ENCODE measurements around the gene NCOA7.
"Not testable (repeated sequence)": the region's sequence is repeated elsewhere in the genome, so short reads cannot be mapped to it uniquely, and the experiment has no call there.

NCOA7 gene

DNA sequence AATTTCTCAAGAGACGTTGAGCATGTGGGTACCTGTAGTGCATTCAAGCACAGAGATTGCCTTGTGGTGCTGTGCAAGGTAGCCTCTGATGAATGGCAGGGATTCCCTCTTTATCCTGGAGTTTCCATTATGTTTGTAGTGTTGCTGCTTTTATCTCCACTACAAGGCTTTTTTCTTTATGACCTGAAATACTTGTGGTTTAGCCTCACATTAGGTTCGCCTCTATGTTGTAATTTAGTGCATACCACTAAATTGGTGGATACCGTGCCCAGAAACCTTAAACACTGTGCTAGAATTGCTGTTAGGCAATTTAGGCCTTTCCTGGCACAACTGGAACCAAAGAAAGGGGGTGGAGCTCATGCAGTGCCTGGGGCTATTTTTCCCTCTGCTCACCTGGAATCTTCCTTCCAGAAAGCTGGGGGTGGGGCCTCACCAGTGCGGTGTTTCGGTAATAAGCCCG, 76.8 kb downstream of the NCOA7 start:
- DNase-seq (ENCODE audit: low read depth in 3 of 3) = no peak

DNA sequence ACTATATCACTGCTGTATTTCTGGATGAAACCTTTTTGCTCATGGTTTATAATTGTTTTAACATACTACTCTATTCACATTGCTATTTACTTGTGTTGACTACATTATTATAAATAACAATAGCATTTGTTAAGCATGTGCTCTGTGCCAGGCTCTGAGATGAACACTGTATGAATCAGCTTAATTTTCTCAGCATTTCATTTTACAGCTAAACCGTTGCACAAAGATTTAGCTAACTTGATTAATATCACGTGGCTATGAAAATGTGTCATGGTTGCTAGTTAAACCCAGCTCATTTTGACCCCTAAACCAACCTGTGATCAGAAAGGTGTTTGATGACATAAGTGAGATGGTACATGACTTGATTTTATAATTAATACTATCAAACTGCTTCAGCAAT, 77.5 kb downstream of the NCOA7 start:
- DNase-seq (ENCODE audit: low read depth in 3 of 3) = no peak

- DNase-seq (ENCODE audit: low read depth in 3 of 3) = no peak
Observed at GRCh38 chr6:125868678-125869395, 78.1 kb downstream of the NCOA7 start.

DNA sequence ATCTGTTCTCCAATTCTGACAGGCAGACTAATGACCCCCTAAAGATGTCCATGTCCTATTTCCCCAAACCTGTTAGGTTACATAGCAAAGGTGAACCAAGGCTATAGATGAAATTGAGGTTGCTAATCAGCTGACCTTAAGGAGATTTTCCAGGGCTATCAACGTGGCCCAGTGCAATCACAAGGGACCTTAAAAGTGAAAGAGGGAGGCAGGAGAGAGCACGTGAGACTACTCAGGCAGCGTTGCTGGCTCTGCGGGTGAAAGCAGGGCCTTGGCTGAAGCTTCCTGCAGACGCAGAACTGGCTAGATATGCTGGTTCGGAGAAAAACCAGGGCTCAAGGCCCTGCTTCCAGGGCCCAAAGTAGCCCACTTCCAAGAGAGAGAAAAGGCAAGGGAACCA, 78.7 kb downstream of the NCOA7 start:
- DNase-seq (ENCODE audit: low read depth in 3 of 3) = no peak

DNA sequence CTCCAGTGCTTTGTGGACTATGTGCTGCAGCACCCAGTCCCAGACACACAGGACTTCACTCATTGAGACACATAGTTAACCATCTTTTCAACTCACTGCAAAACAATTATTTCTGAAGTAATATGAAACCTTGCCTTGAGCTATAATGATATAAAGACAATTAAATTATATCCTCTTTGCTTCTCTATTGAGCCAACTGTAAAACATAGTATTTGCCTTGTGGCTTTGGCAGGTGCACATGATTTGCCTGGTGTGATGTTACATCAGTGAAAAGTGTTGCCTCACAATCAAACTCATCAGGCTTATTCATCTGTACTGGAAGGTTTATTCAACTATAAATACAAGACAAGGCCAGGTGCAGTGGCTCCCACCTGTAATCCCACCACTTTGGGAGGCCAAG, 80.6 kb downstream of the NCOA7 start:
- DNase-seq (ENCODE audit: low read depth in 3 of 3) = no peak

GRCh38 chr6:125872259-125872921, 81.6 kb downstream of the NCOA7 start:
- DNase-seq (ENCODE audit: low read depth in 3 of 3) = no peak

- DNase-seq (ENCODE audit: low read depth in 3 of 3) = no peak
Observed at GRCh38 chr6:125882243-125882642, 91.5 kb downstream of the NCOA7 start.

GRCh38 chr6:125884634-125885371, 94.0 kb downstream of the NCOA7 start:
- no peak for DNase-seq (ENCODE audit: low read depth in 3 of 3)

- no peak for DNase-seq (ENCODE audit: low read depth in 3 of 3)
Observed at GRCh38 chr6:125886021-125886420, 95.3 kb downstream of the NCOA7 start.

DNA sequence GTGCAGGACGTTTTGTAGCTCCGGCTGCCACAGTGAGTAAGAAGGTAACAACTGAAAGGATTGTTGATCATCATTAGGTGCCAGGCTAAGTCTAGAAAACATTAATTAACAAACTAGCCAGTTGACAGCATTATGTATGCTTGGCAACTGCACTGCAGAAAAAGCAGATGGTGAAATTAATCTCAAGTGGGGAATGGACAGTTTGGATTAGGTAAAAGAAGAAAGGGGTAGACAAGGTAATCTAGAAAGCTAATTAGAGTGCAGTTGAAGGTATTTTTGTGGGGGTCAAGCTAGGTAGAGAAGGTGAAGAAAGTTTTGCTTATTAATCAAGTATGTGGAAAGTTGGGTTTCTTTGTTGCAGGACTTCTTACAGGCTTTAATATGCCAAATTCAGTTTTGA, 96.2 kb downstream of the NCOA7 start:
- no peak for DNase-seq (ENCODE audit: low read depth in 3 of 3)

DNA sequence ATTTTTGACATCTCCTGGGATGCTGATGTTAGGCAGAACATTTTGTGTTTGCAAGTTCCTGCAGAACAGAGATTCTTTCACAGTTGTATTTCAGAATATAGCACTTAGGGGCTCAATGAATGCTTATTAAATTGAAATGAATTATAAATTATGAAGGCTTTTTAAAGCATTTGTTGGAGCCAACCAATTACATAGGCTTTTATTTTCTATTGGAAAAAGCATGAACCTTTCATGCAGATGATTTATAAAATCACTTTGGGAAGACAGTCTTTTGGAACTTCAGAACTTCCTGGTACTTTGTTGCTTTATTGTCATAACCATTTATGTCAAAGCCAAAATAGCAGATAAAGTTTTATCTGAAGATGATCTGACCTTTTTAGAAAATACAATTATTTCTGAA, 96.6 kb downstream of the NCOA7 start:
- no peak for DNase-seq (ENCODE audit: low read depth in 3 of 3)

DNA sequence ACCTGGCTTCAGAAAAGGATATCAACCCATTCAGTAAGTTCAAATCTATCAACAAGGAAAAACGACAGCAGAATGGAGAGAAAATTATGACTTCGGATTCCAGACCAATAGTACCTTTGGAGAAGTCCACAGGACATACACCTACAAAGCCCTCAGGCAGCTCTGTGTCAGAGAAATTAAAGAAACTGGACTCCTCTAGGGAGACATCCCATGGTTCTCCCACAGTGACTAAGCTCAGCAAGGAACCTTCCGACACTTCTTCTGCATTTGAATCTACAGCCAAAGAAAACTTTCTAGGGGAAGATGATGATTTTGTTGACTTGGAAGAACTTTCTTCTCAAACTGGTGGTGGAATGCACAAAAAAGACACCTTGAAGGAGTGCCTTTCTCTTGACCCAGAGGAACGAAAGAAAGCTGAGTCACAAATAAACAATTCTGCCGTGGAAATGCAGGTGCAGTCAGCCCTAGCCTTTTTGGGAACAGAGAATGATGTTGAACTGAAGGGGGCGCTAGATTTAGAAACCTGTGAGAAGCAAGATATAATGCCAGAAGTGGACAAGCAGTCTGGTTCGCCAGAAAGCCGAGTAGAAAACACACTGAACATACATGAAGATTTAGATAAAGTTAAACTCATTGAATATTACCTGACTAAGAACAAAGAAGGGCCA, 98.4 kb downstream of the NCOA7 start:
- DNase-seq (ENCODE audit: low read depth in 3 of 3) = no peak

- DNase-seq (ENCODE audit: low read depth in 3 of 3) = no peak
Observed at GRCh38 chr6:125899726-125900182, 109.0 kb downstream of the NCOA7 start.

DNA sequence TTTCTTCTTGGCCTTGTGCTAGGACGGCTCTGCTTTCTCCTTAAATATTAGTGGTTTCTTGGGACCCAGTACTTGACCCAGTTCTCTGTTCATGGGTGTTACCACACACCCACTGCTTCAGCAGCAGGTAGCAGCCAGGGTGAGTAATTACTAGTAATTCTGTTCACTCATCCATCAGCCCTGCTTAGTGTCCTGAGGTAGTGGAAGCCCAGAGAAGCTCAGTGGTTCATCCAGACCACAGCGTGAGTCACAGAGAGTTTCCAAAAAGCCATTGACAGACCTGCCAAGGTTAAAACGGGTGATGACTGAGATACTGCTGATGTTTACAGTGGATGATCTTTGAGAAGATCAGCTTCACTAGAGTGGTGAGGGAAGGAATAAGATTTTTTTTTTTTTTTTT, 114.1 kb downstream of the NCOA7 start:
- DNase-seq (ENCODE audit: low read depth in 3 of 3) = peak in 1 of 3 experiments; percentile 18

DNA sequence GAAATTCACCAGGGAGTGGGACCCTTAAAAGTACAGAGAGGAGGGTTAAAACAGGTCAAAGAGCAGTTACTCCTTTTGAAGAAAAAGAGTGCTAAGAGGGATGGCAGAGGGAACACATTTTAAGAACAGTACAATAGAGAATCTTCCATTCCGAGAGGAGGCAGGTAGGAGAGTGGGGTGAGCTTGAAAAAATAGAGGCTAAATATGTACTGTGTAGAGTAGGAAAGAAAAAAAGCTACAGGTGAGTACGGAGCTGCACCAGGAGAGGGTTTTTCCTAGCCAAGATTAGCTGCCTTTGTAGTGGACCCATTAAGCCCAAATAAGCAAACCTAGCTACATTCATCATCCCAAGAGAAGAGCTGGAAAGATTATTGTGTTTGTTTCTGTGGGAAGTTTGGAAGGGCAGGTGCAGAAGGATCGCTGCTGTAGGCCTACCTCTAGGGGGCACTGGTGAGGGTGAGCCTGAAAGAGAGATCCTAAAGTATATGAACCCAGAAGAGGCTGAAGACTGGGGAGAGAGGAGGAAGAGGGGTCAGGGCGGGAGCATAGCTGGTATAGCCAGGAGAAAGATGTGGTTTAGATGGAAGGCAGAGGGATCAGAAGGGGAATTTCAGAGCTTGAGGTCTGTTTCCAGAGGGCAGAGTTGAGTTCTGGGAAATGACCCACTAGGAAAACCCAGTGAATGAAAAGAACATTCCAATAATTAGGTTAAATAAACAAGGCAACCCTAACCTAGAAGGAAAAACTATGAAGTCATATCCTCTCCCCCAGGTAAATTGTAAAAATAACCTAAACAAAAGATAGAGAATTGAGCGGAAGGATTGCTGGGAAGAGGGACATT, 115.6 kb downstream of the NCOA7 start:
- peak in 2 of 3 experiments; percentile 17 to 38 for DNase-seq (ENCODE audit: low read depth in 3 of 3)

- DNase-seq (ENCODE audit: low read depth in 3 of 3) = no peak
Observed at GRCh38 chr6:125910527-125910926, 119.8 kb downstream of the NCOA7 start.

GRCh38 chr6:125911051-125911451, 120.3 kb downstream of the NCOA7 start:
- DNase-seq (ENCODE audit: low read depth in 3 of 3) = not testable (repeated sequence)

DNA sequence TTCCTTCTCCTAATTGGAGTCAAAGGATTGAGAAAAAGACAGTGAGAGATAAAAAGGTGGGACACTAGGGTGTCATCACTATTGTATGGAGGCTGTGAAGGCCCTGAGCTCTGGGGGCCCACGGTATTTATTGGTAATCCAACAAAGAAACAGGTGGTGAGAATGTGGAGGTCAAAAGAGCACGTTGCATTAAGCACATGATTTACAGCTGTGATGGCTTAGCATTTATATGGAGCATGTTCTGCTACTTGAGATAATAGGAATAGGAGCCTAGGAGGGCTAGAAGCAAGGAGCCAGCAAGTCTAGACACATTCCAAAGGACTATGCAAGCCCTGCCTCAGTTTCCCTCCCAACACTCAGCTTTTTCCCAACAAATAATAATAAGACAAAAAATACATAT, 121.7 kb downstream of the NCOA7 start:
- DNase-seq (ENCODE audit: low read depth in 3 of 3) = not testable (repeated sequence)

DNA sequence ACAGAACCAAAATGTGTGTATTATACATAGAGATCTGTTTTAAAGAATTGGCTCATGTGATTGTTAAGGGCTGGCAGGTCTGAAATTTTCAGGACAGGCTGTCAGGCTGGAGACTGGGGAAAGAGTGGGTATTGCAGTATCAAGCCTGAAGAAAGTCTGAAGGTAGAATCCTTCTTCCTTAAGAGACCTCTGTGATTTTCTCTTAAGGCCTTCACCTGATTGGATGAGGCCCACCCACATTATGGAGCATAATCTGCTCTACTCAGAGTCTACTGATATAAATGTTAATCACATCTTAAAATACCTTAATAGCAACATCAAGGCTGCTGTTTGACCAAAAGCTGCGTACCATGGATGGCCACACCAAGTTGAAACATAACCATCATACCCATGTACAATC, 122.4 kb downstream of the NCOA7 start:
- DNase-seq (ENCODE audit: low read depth in 3 of 3) = no peak

DNA sequence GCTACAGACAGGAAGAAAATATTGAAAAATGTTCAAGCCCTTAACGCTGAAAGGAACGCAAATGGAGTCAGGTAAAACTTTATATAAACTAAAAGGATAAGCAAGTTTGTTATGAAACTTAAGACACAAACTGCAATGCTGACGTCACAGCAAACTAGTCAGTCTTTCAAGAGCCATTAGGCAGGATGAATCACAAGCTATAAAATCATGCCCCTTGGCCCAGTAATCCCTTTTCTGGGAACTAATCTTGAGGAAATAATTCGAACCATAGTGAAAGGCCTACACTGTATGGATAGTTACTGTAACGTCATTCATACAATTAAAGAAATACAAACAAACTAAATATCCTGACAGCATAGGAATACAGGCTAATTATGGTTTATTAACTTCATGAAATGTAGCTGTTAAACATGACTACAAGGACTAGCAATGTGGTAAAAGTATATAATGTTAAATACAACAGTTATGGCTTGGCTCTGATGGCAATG, 123.1 kb downstream of the NCOA7 start:
- no peak for DNase-seq (ENCODE audit: low read depth in 3 of 3)

DNA sequence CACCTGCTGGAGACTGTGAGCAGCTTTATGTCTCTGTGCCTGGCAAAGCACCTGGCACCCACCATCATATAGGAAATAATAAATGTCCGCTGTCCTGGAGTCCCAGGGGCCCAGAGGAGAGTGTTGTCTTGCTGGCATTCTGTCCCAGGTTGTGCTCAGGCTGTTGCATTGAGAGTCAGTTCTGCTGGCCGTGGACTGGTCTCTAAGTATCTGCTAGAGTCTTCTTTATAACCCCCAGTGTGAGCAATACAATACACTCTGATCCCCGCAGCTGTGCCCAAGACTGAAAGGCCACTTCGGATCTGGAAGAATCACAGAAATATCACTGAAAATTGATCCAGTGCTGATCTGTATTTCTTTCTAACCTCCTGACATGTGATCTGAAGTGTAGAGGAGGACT, 127.5 kb downstream of the NCOA7 start:
- no peak for DNase-seq (ENCODE audit: low read depth in 3 of 3)

Measured in stimulated activated CD4-positive, alpha-beta T cell treated with anti-CD3 and anti-CD28 coated beads, TNF-alpha, amount 100 ng/mL, for 4 hours (primary cell).